Activated T-cell treated with anti-CD3 and anti-CD28 coated beads, Interleukin-2, amount 50 U/mL, for 1 hour (primary cell): ENCODE measurements around the gene LPAR3.

Experiments
- DNase-seq: peaks from one replicate; pipeline ENCODE4 v3.0.0-alpha.2; 2020

Gene LPAR3

DNA sequence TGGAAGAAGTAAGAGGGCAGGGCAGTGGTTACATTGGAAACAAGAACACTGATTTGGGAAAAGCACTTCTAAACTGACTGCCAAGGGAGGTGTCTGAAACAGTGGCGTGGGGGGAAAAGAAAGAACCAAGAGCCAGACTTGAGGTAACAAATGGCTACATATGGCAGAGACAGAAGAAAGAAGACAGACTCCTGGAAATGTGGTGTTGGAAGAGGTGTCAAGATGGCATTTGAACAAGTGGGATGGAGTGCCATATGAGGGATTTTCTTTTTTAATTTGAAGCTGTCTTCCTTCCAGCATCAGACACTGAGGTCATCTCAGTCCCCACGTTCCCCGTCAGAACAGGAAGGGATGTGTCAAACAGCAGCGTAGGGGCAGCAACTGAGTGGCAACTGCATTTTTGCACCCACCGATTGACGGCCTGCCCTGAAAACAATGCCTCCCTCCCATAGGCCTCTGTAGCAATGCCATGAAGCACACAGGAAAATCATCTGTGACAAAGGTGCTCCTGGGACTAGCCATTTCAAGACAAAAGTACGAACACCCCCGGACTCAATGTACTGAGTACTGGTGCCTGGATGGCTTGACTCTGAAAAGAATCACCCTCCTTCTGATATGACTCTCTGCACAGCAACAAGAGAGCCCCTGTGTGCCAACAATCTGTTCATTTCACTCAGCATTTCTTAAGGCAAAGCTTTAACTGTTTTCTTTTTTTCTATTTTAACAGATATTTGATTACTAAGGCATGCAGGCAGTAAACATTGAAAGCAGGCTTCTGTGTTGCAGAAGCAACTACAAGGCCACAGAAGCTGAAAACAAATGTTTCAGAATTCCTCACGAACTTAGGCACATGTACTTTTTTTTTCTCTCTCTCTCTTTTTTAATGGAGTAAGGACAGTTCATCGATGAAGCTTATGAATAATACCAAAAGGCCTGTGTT, 37.0 kb downstream of the LPAR3 start:
- DNase-seq, result no peak

DNA sequence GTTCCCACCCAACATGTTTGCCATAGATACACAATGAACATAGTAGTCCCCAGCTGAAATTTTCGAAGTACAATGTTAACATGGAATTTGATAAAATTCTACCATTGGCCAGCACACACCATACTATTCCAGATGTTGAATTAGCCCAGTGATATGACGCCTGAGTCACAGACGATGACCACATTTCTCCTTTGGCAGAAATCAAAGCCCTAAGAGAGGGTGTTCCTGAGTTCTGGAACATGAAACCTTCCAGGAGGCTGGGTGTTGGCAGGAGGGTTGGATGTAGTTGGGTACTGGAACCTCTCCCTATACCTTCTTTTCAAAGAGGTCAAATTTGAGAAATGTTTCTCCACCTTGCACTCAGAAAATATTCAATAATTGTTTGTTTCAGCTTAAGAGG, 37.8 kb downstream of the LPAR3 start:
- no peak for DNase-seq

DNA sequence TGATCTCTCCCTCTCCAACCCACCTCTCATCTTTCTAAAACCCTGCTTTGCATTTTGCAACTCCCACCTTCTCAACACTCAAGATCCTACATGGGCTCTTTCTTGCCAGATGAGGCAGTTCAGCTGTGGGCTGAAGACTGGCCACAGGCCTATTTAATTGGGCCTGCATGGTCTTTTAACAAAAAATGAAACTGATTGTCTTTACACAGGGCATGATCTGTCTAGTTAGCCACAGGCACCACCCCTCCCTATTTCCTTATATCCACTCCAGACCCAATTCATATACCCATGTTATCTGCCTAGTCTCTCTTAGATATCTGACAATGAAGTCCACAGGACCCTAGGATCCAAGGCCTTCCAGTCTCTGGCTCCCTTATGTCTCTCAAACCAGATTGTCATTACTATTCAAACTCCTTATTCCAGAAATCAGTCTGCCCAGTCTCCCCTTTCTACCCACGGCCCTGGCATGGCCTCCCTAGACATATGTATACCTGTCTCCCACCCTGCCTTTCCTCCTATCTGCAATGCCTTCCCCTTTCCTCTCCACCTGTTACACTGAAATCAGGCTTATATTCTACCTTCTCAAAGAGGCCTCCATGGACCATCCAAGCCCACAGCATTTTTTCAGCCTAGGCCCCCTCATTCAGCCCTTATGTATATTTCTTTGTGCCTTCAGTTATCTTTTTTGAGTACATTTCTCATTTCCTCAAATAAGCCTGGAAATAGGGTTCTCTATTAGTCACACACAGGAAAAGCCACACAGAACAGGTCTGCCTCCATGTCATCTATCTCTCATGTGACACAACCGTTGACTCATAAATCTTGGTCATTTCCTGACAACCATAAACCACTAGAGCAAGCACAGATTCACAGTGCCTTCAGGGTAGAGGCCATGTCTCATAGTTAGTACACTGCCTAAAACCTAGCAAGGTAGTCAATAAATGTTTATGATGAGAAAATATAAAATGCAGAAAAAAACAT, 39.0 kb downstream of the LPAR3 start:
- no peak for DNase-seq

DNA sequence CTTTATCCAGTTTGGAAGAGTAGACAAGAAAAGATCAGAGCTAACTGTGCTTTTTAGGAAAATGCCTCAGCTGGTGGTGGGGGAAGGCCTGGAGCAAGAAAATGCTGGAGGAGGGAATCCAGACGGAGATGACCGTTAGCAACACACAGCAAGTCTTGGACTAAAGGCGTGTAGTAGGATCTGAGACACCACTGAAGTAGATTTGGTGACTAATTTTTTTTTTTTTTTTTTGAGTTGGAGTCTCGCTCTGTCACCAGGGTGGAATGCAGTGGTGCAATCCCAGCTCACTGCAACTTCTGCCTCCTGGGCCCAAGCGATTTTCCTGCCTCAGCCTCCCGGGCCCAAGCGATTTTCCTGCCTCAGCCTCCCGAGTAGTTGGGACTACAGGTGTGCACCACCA, 41.2 kb downstream of the LPAR3 start:
- no peak for DNase-seq

DNA sequence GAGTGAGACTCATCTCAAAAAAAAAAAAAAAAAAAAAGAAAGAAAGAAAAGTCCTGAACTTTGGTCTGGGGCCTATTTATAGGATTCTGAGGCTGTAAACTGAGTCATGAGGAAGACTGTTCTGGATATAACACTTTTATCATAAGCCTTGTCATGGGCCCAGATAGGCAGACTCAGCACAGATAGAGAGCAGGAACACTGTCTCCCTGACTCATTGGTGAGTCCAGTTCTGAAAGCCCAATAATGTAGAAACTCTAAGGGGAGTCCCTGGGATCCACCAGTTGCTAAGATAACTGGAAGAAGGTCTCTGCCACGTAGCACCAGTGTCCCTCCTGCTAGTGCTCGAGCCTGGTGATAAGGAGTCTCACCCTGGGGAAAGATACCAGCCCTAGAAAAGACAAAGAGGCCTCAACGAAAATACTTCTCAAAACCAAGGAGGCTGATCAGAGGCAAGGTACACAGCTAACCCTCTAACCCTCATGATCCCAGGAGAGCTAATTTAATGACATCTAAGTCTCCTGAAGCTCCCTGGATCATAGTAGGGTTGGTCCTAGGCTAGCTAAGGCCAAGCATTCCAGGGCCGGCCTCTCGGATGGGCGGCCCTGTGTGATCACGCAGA, 43.5 kb downstream of the LPAR3 start:
- DNase-seq, result no peak

DNA sequence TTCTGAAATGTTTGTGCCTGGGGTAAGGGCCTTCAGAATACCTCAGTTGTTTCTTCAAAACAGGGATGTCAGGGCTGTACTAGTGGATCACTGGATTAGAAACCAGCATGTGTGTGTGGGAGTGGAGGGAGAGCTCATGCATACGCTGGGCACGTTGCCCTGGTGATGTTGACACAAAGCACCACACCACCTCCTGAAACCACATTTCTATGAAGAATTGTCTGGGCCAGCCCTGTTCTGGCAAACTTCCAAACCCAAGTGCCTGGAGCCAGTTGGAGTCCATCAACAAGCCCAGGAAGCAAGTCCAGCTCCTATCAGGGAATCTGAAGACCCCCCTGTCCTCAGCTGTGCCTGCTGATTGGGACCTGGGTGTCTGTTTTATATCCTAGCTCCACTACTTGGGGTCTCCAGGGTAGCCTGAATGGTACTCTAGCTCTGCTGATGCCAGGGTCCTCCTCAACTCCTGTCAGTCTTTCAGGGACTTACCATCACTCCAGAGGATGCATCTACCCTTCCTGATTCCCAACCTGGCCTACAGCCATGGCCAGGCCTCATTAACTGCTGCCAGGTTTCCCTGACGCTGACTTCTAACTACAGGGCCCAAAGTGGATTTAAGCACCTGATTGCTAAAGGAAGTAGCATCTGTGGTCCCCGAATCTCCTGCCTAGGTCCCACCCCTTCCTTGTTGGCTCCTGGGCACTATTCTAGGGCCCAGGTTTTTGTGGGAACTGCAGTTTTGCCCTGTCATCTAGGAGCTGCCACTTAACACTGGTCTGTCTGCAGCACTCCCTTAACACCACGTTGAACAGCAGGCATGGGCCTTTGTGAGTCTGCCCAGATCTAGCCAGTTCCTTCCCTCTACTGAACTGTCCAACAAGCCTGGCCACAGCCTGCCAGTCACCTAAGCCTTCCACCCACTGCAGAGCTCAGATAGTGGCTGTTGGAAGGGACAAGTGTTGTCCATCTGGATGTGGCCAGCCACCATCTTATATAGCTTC, 45.5 kb downstream of the LPAR3 start:
- peak; percentile 27 for DNase-seq

DNA sequence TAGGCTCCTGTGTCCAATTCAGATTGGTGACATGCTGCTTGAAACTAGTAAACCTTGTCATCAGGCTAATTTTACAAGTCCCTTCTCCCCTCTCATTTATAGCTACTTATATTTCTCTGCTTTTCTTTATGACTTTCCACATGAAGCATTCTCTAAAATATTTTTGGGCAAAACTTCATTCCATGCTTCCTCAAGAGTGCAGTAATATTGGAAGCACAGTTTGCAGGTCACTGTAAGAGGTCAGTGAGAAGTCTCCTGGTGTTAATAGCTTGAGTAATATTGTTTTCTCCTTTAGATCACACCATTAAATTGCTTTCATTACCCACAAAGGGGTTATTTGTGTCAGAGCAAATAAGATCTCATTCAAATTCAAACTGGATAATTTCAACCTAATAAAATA, 46.6 kb downstream of the LPAR3 start:
- no peak for DNase-seq

DNA sequence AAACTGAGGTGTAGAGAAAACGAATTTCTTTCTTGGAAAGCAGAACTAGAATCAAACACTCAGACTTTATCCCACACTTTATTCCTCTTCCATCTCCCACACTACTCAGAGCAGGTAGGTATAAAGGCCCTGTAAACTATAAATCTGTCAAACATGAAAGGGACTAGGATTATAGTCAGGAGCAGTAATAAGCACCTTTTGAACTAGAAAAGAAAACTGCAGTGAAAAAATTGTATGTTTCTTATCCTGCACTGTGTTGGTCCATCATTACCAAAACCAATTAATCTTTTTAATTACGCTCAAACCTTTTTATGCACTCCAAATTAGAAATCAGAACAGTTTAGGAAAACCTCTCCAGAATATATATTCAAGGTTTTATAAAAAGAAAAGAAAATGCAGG, 47.6 kb downstream of the LPAR3 start:
- no peak for DNase-seq

DNA sequence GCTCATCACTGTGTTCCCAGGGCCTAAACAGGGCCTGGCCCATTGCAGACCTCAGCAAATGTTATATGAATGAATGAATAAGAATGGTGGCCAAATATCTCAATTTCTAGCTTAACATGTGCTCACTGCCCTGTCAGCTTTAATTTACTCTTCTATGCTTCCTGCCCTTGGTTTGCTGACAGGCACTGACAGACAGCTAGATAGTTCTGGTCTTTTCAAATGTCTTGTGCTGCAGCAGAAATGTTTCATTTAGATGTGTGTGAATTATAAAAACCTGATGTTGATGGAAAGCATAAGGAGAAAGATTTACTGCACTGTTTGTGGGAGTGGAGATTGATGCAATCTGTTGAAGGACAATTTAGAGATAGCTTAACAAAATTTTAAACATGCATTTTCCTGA, 48.9 kb downstream of the LPAR3 start:
- DNase-seq, result no peak

DNA sequence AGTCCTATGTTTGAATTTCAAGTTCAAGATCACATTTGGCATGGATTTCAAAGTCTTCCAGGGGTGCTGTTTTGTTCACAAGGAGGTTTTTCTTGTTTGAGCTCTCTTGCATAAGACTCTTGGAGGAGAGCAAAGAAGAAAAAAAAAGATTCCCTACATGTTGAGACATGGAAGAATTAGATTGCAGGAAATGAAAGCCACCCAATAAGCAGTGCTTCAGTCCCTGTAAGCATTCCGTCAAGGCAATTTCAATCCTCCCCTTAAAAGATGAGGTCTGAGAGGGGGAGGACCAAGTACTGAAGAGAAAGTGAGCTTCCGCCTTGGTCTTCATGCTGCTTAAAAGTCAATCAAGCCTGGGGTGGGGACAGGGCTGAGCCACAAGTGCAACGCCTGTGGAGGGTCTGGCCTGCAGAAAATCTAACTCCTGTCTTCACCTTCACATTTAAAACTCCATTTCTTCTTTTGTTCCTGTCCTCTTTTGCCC, 50.2 kb downstream of the LPAR3 start:
- DNase-seq, result no peak

DNA sequence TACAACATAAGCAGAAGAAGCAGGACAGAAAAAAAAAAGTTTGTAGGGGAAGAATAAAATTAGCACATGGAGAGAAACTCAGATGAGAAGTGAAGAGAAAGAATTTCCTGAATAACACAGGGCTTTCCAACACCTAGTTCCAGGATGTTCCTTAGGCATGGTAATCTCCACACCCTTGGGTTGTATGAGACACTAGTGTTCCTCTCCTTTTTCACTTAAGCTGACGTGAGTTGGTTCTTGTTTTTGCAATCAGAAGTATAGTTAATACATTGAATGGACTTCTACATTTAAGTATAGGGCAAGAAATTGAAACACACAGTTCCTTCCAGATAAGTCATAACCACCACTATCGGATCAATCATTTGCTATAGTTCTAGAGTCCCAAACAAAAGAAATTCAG, 51.0 kb downstream of the LPAR3 start:
- DNase-seq, result no peak

DNA sequence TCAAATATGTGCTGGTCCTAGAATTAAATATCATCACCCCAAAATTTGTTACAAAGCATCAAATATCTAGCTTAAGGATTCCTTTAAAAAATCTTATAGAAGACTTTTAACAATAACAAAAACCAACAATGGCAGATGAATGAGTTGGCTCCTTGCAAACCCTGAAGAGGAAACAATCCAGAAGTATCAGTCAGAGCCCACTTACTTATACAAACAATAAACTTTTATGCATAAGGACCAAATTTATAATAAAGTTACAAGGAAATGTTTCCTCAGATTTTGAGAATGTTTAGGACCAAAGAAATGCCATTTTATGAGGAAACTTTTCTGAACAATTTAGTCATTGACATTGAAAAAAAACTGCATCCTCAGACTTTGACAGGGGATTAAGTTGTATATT, 52.7 kb downstream of the LPAR3 start:
- no peak for DNase-seq

DNA sequence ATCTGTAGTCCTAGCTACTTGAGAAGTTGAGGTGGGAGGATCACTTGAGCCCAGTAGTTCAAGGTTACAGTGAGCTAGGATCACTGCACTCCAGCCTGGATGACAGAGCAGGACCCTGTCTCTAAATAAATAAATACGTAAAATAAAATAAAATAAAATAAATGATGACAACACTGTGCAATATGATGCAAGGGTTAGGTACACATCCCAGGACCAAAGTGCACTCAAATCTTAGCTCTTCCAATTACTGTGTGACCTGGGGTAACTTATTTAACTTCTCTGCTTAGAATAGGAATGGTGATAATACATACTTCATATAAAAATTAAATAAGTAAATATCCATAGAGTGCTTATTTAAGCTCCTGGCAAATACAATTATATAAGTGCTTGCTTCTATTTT, 53.5 kb downstream of the LPAR3 start:
- no peak for DNase-seq

DNA sequence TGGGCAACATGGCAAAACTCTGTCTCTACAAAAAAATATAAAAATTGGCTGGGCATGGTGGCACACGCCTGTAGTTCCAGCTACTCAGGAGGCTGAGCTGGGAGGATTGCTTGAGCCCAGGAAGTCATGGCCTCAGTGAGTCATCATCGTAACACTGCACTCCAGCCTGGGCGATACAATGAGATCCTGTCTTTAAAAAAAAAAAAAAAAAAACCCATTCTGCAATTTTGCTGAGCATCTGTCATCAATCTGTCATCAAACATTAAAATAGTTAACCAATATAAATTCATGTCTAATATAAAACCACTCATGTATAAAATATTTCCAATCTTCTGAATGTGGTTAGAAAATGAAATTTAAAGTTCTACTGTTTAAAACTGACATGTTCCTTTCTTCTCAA, 56.9 kb downstream of the LPAR3 start:
- DNase-seq, result no peak

DNA sequence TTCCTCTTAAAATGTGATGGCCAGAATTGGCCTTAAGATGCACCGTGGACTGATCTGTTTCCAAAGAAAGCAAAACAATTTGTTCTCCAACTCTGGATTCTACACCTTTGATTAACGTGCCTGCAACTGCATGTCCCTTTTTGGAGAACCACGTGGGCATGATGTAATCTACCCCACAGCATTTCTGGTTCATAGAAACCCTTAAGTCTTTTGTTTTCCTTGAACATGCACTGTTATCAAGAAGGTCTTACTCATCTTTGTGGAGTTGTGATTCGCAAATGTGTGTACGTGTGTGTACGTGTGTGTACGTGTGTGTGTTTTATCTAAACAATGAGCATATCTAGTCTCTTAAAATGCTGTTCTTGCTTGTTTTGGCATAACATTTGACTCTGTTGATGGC, 57.8 kb downstream of the LPAR3 start:
- DNase-seq, result no peak

DNA sequence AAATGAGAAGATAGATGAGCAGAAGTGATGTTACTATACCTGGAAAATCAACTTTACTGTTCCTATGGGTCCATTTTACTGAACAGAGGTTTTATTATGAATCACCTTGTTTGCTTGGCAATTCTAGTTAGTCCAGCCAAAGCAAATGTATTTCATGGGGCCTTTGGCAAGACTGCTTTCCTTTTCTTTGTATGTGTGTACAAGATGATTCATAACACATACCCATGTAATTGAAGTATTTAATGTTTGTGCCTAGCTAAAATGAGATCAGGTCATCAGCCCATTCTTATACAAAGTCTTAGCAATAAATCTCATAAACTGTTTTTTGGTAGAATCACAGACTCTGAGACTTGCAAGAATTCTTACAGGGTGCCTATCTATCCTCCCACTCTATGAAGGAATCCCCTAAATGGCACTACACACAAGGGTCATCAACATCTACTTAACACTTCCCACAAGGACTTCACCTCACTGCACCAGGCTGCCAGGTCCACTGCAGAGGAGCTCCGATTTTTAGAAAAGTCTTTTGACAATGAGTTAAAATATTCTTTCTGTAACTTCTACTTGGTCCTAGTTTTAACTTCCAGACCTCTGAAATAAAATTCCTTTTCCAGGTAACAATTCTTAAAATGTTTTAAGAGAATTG, 58.5 kb downstream of the LPAR3 start:
- DNase-seq, result no peak

DNA sequence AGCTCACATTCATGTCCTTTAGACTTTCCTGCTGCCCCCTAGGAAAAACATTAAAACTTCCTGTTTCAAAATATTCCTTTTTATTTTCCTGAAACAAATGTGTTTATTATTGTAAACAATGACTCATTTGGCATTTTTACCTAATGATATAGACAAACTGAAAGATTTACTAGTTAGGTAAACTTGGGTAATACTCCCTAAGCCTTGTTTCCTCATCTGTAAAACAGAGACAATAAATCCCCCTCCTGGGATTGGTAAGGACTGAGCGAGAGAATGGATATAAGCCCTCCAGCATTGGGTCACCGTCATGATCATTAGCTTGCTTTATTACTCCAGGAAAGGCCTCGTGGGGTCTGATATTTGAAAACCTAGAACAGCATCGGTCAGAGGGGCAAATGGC, 59.8 kb downstream of the LPAR3 start:
- DNase-seq, result no peak

DNA sequence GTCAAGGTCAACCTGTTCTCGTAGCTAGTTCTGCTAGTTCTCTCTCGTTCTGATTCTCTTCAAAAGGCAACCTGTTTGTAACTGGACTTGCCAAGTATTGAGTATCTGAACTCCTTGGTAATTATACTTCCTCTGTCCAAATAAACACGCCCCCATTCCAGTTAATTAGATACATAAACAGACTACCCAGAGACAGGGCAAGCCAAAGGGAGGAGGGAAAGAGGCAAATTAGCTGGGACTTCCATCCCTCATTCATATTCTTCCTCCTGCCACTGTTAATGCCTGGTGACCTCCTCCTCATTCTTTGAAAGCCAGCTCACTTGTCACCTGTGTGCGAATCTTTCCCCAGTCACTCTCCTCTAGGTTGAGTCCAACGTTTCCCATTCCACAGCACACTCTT, 62.9 kb downstream of the LPAR3 start:
- no peak for DNase-seq

DNA sequence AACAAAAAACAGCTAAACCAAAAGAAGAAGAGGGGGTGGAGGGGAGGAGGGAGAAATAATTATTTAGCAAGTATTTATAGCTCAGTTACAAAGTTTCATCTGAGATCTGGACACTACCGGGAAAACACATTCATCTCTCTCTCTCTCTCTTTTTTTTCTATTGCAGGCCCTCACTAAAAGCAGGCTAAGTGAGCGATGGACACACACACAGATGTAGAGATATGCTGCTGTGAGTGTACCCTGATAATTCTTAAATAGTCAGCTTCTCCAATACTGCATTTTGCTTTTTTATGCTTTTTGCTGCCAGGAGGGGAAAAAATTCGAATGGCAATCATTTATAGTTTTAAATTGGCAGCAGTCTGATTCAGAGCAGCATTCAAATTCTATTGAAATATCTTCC, 65.0 kb downstream of the LPAR3 start:
- DNase-seq, result no peak

DNA sequence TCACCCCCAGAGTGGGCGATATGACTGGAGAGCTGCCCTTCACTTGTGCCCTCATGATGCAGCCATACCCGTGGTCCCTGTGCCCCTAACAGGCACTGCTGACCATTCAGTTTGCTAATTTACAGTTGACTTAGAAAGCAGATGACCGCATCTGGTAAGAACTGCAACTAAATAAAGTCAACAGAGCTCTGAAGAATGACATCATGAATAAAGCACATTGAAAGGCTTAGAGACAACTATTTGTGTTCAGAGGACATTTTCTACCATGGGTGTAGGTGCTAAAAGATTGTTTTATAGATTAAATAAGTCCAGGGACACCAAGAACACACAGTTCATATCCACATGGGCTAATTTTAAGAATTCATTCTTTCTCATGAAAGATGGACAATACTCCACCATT, 65.5 kb downstream of the LPAR3 start:
- DNase-seq, result no peak

DNA sequence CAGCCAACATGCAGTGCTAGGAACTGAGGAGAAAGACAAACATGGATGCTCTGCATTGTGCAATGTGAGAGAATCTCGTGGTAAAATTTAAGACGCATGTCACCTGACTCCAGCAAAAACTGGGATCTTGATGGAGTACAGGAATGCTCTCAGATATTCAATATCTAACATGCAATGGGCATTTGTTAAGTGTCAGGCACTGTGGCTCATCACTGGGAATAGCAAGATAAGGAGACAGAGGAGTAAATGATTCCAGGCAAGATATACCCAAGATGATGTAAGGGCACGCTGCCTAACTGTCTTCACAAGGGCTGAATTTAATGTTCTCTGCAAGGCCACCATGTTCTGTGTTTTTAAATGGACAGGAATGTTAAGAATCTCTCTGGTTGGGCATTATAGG, 67.8 kb downstream of the LPAR3 start:
- no peak for DNase-seq
